H1 (cell line): ENCODE measurements around the gene PAIP2. TPM values are rescaled to one million over a fixed set of nuclear protein-coding genes. Genes with fewer than 3 reads are reported as not detected.

ENCODE experiments used
- CBX5 ChIP-seq: fragments of 300-800, 300-1000 bp; sonication (generic); IDR thresholded peaks from 2 replicates; pipeline ENCODE4 v1.7.1; 2016; ENCODE audit warnings: antibody characterized with exemption, low read length, low read depth
- KDM1A ChIP-seq: fragments of 200-600, 300-600 bp; sonication (generic); IDR thresholded peaks from 2 replicates; pipeline ENCODE4 v1.7.1; 2016; ENCODE audit warnings: mild to moderate bottlenecking, low read length, borderline replicate concordance
- polyA plus RNA-seq, 7 experiments: library from polyadenylated mRNA; depleted of rRNA in 3 of 7; stranded (reverse) in 5 of 7; unstranded in 2 of 7; fragments of >200 nt in 5 of 7; fragments of 200-250 nt in 2 of 7; gene quantifications; 1 replicate in 5 of 7; 2 replicates in 1 of 7; 4 replicates in 1 of 7; pipeline versions ENCODE4 v1.2.1 to v1.2.3, GENCODE V29; 2011 to 2013; ENCODE audit warnings: missing spikeins in 2 of 7, mixed read lengths in 2 of 7
- total RNA-seq: library from RNA; stranded (reverse); fragmentation: NEBNext Ultra II Directional; extraction: Animal tissue kit (Norgen Biotek cat#: 25700); gene quantifications from 2 replicates; pipeline ENCODE4 v1.2.1, GENCODE V29; 2021

PAIP2 gene
- total and polyA plus RNA-seq, 2 of the 8 experiments (the other 6 are each of a cell fraction or from before 2014, with no cell fraction given): 87.6 to 162 TPM

- no peak for TF ChIP-seq CBX5
- TF ChIP-seq KDM1A: peak; percentile 61; the same call in 1 of the 2 replicates
- TF ChIP-seq, all 59 proteins: peak for 3
Observed at GRCh38 chr5:139402561-139403158, 61.0 kb downstream of the PAIP2 start (continued).
